GM13976 (cell line): ENCODE results near the gene EIF1.

Experiments
- DNase-seq: peaks from one replicate; pipeline ENCODE4 v3.0.0; 2012; ENCODE audit warnings: low spot score
- in situ Hi-C: fragments of 300-500 bp; cut with MboI; formaldehyde crosslinking; loops from one replicate; pipeline ENCODE4 v1.12.0; 2022; ENCODE audit warnings: low sequenced_read_pairs, mixed read lengths, inconsistent platforms; ENCODE audit not compliant: unreplicated experiment
- TF ChIP-seq, protein P1 (sequence below): IDR thresholded peaks from 2 replicates; pipeline ENCODE4 v1.5.1; 2012; ENCODE audit warnings: borderline replicate concordance, mild to moderate bottlenecking; ENCODE audit not compliant: insufficient read depth; ENCODE audit errors: extremely low read depth, missing control alignments, control extremely low read depth

Gene EIF1

DNA sequence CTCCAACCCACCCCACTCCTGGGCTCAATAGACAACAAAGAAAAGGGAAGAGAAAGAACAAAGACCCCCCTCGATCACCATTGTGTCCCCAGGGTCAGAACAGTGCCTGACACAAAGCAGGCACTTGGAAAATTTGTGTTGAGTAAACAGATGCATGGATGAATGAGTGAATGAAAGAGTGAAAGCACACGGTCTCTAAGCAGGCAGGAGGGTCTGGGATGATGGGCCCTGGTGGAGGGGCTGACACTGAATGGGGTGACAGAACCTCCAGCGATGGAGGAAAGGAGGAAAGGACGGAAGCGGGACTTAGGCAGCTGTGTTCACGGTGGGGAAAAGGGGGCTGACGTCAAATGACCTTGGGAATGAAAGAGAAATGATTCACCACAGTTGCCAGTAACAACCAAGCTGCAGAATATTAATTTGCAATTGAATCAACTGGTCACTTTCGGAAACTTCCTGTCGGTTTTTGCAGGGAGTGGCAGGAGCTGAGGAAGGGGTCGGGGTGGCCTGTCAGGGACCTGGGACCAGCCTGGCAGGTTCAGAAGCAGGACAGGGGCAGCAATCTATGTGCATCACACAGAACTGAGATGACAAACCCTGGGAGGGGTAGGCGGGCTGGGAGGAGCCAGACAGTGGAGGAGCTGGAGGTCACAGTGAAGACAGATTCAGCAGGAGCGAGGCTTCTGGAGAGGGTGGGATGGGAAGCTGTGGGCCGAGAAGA is 16.7 kb downstream of the EIF1 start:
- DNase-seq: no peak
- in situ Hi-C loops: no loop called here
- TF ChIP-seq, protein P1, sequence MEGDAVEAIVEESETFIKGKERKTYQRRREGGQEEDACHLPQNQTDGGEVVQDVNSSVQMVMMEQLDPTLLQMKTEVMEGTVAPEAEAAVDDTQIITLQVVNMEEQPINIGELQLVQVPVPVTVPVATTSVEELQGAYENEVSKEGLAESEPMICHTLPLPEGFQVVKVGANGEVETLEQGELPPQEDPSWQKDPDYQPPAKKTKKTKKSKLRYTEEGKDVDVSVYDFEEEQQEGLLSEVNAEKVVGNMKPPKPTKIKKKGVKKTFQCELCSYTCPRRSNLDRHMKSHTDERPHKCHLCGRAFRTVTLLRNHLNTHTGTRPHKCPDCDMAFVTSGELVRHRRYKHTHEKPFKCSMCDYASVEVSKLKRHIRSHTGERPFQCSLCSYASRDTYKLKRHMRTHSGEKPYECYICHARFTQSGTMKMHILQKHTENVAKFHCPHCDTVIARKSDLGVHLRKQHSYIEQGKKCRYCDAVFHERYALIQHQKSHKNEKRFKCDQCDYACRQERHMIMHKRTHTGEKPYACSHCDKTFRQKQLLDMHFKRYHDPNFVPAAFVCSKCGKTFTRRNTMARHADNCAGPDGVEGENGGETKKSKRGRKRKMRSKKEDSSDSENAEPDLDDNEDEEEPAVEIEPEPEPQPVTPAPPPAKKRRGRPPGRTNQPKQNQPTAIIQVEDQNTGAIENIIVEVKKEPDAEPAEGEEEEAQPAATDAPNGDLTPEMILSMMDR: no peak

DNA sequence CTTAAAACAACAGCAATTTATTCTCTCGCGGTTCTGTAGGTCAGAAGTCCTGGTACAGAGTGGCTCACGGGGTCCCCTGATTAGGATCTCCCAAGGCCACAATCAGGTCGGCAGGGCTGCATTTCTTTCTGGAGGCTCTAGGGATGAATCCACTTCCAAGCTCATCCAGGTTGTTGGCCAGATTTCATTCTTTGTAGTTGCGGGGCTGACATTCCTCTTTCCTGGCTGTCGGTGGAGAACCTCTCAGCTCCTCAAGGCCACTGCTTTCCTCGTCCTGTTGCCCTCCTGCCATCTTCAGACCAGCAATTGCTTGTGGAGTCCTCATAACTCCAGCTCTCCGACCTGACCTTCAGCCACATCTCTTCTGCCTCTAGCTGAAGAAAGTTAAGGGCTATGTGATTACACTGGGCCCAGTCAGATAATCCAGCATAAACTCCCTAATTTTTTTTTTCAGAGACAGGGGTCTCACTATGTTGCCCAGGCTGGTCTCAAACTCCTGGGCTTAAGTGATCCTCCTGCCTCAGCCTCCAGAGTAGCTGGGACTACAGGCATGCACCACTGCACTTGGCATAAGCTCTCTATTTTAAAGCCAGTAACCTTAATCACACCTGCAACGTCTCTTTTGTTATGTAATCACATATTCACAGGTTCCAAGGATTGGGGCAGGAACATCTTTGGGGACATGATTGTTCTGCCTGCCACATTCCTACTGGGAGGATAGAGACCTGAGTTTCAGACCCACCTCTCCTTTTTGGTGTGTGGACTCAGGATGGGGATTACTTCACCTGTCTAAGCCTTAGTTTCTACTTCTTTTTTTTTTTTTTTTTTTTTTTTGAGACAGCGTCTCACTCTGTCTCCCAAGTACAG is 19.4 kb downstream of the EIF1 start:
- in situ Hi-C loops: no loop called here
- TF ChIP-seq, protein P1: no peak
- no peak for DNase-seq

DNA sequence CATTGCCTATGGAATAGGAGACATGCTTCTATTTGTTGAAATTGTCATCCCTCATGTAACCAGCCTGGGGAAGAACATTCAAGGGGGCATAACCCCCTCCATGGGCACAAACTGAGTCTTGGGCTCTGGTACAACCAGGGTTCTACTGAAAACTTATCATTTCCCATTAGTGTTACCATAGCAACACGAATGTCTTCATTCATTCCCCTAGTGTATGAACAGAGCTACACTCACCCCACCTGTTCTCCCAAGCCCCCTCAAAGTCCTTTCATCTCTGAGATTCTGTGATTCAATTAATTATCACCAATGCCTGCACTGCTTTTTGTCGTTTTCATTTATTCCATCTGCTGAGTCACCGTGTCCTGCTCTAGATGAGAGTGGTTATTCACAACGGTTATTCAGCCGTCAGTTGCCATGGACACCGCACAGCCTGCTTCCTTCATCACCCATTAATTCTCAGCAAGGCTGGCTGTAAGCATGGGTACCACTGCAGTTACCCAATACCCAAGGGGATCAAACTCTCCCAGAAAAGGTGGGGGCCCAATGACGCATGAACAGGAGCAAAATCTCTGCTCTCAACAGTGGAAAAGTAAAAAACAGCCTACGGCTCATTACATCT is 21.9 kb downstream of the EIF1 start:
- in situ Hi-C loops: no loop called here
- TF ChIP-seq, protein P1: no peak
- DNase-seq: no peak

DNA sequence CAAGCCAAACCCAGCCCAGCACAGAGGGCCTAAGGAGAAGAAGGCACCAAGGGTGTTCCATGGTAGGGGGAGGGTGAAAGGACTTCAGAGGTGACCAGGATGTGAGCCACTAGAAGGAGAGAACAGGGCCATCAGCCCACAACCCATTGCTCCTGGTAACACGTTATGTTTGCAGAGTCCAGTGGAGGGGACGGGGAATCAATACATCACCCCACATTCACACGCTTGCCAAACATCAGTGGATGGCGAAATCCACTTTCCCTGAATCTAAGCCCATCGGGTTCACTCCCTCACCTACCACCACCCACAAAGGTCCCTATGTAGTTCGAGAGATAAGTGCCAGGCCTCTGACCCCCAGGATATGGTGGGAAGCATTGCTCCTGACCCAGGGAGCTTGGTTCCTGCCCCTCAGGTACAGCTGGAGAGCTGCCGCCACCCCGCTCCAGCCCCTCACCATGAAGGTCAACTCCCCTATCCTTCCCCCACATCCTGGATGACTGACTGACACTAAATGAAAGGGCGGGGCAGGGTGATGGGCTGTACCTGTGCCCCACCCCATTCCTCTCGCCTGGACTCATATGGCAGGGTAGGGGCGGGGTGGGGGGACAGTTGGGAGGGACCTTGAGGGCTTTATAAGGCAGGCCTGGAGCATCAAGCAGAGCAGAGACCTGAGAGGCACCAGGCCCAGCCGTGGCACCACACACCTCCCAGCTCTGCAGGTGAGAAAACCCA is 23.1 kb downstream of the EIF1 start, which contains the start of gene GAST:
TSS of gene GAST (plus strand) at position 663 of the 732 bp plus-strand sequence. CDS start 3,106 bp downstream, outside the sequence.
- no peak for DNase-seq
- in situ Hi-C loops: no loop called here
- TF ChIP-seq, protein P1: no peak

DNA sequence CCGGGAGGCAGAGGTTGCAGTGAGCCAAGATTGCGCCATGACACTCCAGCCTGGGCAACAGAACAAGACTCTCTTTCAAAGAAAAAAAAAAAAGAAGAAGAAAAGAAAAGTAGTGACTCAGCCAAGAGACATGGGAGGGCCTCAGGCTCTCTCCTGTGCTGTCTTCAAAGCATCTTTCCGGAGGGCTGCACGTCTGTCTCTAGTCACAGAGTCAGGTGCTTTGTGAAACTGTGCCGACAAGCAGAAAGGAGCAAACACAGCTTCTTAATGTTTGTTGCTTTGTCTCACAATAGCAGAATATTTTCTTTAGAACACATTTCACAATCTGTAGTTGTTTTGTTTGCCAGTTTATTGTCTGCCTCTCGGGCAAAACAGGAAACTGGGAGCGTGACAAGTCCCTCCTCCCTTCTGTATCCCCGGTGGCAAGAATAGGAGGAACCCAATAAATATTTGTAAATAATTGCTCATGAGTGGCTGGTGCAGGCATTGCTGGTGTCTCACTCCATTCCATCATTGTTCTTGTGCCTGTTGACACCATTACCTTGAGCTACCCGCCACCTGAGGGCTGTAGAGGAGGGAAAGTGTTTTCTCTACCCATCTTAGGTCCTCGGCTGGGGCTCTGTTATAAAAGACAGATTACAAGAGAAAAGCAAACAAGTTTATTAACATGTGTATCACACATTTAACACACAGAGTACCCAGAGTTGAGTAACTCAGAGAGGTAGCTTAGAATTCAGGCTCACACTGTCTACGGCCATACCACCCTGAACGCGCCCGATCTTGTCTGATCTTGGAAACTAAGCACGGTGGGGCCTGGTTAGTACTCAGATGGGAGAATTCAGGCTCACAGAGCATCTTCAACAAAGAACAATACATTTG is 29.0 kb downstream of the EIF1 start:
- TF ChIP-seq, protein P1: no peak
- in situ Hi-C loops: no loop called here
- no peak for DNase-seq
